ENCODE data around the gene SERPING1.

DNA sequence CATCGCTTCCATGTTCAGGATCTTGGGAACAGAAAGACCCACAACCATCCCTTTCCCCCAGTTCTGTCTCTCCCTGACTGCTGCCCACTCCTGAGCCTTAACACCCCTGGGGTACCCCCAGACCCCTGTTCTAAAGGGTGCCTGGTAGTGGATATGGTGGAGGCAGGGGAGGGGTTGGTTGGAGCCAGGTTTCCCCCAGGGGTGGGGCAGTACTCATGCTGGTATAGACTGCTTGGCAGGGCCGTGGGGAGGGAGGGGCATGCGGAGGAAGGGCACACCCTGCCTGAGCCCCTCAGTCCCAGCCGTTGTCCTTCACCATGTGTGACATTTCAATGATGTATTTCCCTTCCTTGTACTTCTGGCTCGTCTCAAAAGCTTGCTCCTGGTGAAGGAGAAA is 48.2 kb downstream of the SERPING1 start:
- TF ChIP-seq GATA2 (IDR thresholded peaks at IDR 0.05; ENCODE audit: low read depth, low read length) (no peak), GATA3 (IDR thresholded peaks at IDR 0.05; ENCODE audit: low read depth, low read length) (no peak)
